Calu3 (cell line): Measurements from ENCODE around the gene C1QTNF9. TPM values are rescaled to one million over a fixed set of nuclear protein-coding genes. Genes with fewer than 3 reads are reported as not detected.

ENCODE experiments used
- BruUV-seq: library from RNA; stranded (reverse); fragments of 400-500 nt; replicated peaks from 2 replicates; lab custom pipeline; 2021; lab: Mats Ljungman, UMichigan
- CTCF ChIA-PET: fragments of 300-600 bp; sonication (Branson Sonifier 250); formaldehyde crosslinking; loops from one replicate; lab custom pipeline; 2022; ENCODE audit warnings: antibody characterized with exemption; lab: Charles Lee
- DNase-seq: peaks from one replicate; pipeline ENCODE4 v3.0.0; 2022
- H3K27ac Mint-ChIP-seq: one replicate; pipeline ENCODE4 v1.8.0; 2022; ENCODE audit warnings: mixed read lengths; ENCODE audit not compliant: unreplicated experiment
- H3K27me3 Mint-ChIP-seq: one replicate; pipeline ENCODE4 v1.8.0; 2022; ENCODE audit warnings: mixed read lengths; ENCODE audit not compliant: unreplicated experiment
- H3K36me3 Mint-ChIP-seq: one replicate; pipeline ENCODE4 v1.8.0; 2022; ENCODE audit warnings: mild to moderate bottlenecking, moderate library complexity, mixed read lengths; ENCODE audit not compliant: insufficient read depth, unreplicated experiment
- H3K4me1 Mint-ChIP-seq: one replicate; pipeline ENCODE4 v1.8.0; 2022; ENCODE audit warnings: mild to moderate bottlenecking, low read depth, mixed read lengths; ENCODE audit not compliant: unreplicated experiment
- H3K4me3 Mint-ChIP-seq: one replicate; pipeline ENCODE4 v1.8.0; 2022; ENCODE audit warnings: mild to moderate bottlenecking, low read depth, moderate library complexity, mixed read lengths; ENCODE audit not compliant: unreplicated experiment
- H3K9me3 Mint-ChIP-seq: one replicate; pipeline ENCODE4 v1.8.0; 2022; ENCODE audit warnings: low read depth, mixed read lengths; ENCODE audit not compliant: unreplicated experiment
- intact Hi-C: fragments of 100-400 bp; cut with micrococcal nuclease; formaldehyde crosslinking; loops from one replicate; pipeline ENCODE4 v1.10.0; 2022; ENCODE audit not compliant: unreplicated experiment
- total RNA-seq: library from RNA; stranded (reverse); gene quantifications from 2 replicates; pipeline ENCODE4 v1.2.3, GENCODE V29; 2022
- TF ChIP-seq, protein P1 (sequence below): fragments of 200-600 bp; IDR thresholded peaks from one replicate; pipeline ENCODE4 v1.8.0; 2022; ENCODE audit warnings: antibody characterized with exemption; ENCODE audit not compliant: unreplicated experiment

The C1QTNF9 gene
- total RNA-seq, 1 experiment from 2014 or later, result not detected

DNA sequence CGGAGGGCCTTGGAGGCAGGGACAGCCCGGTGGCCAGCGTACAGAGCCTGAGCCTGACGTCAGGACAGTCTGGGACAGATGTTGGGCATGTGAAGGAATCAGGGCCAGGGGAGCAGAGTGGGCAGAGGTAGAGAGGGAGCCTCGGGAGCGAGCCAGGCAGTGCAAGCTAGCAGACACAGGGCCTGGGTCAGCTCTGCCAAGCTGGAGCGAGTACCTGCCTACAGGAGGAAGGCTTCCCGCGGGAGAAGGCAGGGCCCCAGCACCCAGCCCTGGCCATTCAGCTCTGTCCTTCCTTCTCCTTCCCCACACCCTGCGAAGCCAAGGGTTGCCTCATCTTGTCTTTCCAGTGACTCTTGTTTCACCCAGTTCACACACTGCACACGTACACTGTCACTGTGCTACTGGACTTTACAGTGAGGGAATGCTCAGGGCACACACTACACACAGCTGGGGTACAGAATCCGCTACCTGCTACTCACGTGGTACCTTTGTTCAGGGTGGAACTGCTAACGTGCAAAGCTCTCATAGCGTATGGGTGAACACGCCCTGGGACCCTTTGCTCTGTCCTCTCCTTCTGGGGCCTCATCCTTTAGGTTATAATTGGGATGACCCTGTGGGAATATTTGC is 9.8 kb upstream of the C1QTNF9 start:
- BruUV-seq, result no TSS peak
- Mint-ChIP-seq H3K27me3 (no peaks in the 10 kb centered on the region), H3K4me1 (no peaks in the 10 kb centered on the region), H3K4me3 (no peak overlapping the region), H3K9me3 (no peaks in the 10 kb centered on the region), H3K36me3 (peaks cover 16% of the 10 kb centered on the region), H3K27ac (no peak overlapping the region)
- TF ChIP-seq, protein P1, sequence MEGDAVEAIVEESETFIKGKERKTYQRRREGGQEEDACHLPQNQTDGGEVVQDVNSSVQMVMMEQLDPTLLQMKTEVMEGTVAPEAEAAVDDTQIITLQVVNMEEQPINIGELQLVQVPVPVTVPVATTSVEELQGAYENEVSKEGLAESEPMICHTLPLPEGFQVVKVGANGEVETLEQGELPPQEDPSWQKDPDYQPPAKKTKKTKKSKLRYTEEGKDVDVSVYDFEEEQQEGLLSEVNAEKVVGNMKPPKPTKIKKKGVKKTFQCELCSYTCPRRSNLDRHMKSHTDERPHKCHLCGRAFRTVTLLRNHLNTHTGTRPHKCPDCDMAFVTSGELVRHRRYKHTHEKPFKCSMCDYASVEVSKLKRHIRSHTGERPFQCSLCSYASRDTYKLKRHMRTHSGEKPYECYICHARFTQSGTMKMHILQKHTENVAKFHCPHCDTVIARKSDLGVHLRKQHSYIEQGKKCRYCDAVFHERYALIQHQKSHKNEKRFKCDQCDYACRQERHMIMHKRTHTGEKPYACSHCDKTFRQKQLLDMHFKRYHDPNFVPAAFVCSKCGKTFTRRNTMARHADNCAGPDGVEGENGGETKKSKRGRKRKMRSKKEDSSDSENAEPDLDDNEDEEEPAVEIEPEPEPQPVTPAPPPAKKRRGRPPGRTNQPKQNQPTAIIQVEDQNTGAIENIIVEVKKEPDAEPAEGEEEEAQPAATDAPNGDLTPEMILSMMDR, result no peak
- intact Hi-C loops, result no loop called here
- DNase-seq, result no peak
- CTCF ChIA-PET, result no interaction called here

DNA sequence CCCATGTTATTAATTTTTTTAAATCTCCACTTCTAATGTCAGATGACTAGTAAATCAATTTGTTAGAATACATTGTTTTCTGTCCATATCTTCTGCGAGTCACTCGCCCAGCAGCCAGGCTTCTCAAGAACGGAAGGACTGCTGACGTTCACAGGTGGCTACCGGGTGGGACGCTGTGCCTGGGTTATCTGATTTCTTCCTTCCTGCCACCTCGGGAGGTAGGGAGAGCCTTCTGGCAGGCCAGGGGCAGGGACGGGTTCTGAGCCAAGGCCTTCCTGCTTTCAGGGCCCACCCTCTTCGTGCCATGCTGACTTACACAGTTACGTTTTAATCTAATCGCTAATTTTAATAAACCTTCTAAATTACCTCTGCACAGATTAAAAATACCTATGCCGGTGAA is 7.9 kb upstream of the C1QTNF9 start:
- no peaks in the 10 kb centered on the region for H3K9me3 Mint-ChIP-seq
- TF ChIP-seq, protein P1, result no peak
- BruUV-seq, result no TSS peak
- H3K27ac Mint-ChIP-seq, result no peak overlapping the region
- no peaks in the 10 kb centered on the region for H3K27me3 Mint-ChIP-seq
- H3K4me1 Mint-ChIP-seq, result no peaks in the 10 kb centered on the region
- H3K36me3 Mint-ChIP-seq, result peaks cover 15% of the 10 kb centered on the region
- DNase-seq, result no peak
- H3K4me3 Mint-ChIP-seq, result no peak overlapping the region
- CTCF ChIA-PET, result no interaction called here
- intact Hi-C loops, result no loop called here

DNA sequence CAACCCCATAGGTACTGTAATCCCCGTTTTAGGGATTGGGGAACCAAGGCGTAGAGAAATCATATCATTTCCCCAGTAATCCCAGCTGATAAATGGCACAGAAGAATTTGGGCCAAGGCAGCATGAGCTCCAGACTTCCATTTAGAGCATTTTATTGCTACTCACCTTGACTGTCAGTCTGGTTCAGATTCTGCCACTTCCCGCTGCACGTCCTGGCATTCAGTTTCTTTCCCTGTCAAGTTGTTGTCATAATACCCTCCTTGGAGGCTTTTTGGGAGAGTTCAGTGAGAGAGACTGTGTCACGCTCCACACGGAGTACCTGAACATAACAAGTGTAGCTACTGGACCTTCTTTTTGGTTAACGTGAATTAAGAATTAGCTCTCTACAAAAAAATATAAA is 7.5 kb upstream of the C1QTNF9 start:
- H3K27me3 Mint-ChIP-seq, result no peaks in the 10 kb centered on the region
- peaks cover 11% of the 10 kb centered on the region for H3K36me3 Mint-ChIP-seq
- CTCF ChIA-PET, result no interaction called here
- no TSS peak for BruUV-seq
- no peaks in the 10 kb centered on the region for H3K9me3 Mint-ChIP-seq
- TF ChIP-seq, protein P1, result no peak
- H3K27ac Mint-ChIP-seq, result no peak overlapping the region
- no peak for DNase-seq
- no peak overlapping the region for H3K4me3 Mint-ChIP-seq
- intact Hi-C loops, result no loop called here
- H3K4me1 Mint-ChIP-seq, result no peaks in the 10 kb centered on the region

DNA sequence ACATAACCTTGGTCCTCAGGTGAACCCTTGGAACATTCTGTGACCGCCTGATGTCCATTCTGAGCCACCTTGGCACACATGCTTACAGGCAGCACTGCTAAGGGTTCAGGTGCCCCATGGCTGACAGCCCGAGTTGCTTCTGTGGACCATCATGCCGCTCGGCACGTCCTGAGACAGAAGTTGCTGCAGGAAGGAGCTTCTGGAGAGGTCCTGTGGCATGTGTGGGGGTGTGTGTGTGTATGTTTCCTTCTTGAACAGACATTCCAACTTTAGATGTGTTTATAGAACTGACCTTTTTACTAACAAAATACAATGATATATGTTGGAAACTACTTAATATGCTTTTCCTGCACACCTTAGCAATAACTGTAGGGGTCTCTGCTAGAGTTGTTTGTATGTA is 4.8 kb upstream of the C1QTNF9 start:
- Mint-ChIP-seq H3K4me1 (no peaks in the 10 kb centered on the region), H3K4me3 (no peak overlapping the region), H3K27me3 (no peaks in the 10 kb centered on the region), H3K36me3 (peaks cover 5% of the 10 kb centered on the region), H3K9me3 (no peaks in the 10 kb centered on the region), H3K27ac (no peak overlapping the region)
- intact Hi-C loops, result no loop called here
- BruUV-seq, result no TSS peak
- TF ChIP-seq, protein P1, result no peak
- DNase-seq, result no peak
- CTCF ChIA-PET, result interaction anchor here (0.5 kb wide), 1 partner anchor 218 kb away, joined by 4 read pairs; no protein-coding TSS in a partner anchor
